MV-4-11 (cell line): Measurements from ENCODE around the gene AGAP1.
A peak's percentile ranks its signal among the peaks of the same experiment; 100 is the strongest.

Experiments used
- DNase-seq: peaks from one replicate; lab custom pipeline; 2025; lab: John Stamatoyannopoulos, UW

AGAP1 gene

DNA sequence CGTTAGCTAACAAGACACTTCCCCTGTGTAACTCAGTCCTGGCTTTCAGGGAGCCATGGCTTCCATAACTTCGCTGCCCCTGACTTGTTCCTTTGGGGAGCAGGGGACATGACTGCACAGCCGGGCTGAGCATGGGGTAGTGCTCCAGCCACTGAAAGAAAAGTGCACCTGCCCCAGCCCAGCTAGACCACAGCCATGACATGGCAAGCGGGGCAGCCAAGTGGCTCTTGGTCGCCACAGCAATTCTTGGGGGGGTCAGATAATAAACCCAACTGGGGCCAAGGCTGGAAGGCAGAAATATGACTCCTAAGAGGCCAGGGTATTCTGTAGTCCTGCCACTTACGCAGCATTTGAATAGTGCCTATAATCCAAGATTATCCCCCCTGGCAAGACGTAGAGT lies 385.3 kb downstream of the AGAP1 start:
- no peak for DNase-seq

DNA sequence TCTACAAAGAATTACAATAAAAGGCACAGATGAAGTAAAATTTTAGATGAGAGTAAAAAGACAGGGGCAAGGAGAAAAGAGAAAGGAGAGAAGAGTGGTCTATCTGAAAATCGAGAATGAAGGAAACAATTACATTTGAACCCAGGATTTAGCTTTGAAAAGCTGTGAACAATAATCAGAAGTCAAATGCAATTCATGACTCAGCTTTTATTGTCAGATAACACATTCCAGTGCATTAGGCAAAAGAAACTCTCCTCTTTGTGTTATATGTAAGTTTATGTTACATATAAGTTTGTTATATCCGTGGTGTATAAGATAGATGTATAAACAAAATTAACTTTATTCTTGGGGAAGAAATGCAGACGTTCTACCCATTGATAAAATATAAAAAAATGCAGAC lies 389.8 kb downstream of the AGAP1 start:
- DNase-seq: no peak

DNA sequence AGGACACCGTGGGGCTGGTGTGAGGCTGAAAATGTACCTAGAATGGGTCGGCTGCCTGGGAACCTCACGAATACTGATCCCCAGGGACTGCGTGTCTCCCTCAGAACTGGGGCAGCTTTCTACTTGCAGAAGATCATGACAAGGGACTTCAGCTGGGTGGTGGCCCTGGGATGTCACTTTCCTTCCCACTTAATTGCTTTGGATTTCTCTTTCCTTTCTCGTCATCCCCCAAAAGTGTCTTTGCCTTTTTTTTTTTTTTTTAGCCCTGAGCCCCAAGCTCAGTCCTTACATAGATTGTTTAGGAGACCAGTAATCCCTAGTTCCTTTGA lies 395.4 kb downstream of the AGAP1 start:
- DNase-seq: no peak

DNA sequence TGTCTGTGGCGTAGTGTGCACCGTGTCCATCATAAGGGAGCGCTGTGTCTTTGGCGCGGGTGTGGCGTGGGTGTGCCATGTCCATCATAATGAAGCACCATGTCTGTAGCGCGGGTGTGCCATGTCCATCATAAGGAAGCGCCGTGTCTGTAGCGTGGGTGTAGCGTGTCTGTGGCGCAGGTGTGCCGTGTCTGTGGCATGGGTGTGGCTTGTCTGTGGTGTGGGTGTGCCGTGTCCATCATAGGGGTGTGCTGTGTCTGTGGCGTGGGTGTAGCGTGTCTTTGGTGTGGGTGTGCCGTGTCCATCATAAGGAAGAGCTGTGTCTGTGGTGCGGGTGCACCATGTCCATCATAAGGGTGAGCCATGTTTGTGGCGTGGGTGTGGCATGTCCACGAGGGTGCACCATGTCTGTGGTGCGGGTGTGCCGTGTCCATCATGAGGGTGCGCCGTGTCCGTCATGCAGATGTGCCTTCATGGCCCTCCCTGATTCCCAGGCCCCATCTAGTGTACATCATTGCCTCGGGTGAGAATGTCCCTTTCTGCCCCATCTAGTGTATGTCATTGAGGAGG lies 399.4 kb downstream of the AGAP1 start:
- DNase-seq: no peak

DNA sequence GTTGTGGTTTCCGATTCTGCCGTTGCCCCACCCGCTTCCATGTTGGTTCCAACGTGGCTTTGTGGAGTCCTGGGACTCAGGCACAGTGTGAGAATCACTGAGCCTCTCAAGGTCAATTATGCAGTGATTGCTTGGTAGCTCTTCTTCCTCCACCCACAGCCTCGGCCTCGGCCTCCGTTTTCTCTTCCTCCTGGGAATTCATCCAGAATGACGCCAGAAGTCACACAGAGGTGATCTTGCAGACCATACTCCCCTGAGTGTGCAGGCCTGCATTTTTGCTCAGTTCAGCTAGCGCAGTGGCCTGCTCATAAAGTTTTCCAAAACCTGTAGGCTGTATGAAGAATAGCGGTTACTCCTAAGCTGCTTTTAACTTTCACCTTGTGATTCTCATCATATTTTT lies 401.0 kb downstream of the AGAP1 start:
- no peak for DNase-seq

DNA sequence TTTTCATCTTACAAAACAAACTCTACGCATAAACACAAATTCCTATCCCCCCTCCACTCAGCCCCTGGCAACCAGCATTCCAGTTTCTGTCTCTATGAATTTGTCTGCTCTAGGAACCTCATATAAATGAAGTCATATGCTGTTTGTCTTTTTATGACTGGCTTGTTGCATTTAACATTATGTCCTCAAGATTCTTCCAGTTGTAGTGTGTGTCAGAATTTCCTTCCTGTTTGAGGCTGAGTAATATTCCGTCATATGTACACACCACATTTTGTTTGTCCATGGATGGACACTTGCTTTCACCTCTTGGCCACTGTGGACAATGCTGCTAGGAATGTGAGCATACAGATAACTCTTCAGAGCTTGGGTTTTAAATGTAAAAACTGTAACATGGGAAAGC lies 402.2 kb downstream of the AGAP1 start:
- DNase-seq: no peak

DNA sequence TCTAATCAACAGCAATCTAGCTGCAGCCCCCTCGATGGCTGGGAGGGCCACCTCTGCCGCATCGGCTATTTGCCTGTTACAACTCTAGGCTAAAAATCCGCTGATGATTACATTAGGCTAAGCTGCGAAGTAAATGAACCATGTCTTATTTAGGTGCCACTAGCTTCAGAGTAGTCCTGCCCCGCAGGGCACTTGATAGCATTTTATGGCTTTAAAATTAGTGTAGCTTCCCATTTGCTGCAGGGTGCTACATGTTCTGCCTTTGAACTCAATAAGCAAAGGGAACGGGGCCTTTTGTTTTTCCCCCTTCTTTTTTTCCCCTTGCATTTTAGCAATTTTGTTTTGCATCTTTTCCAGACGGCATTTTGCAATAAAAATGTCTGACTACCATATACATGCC lies 404.1 kb downstream of the AGAP1 start:
- no peak for DNase-seq

DNA sequence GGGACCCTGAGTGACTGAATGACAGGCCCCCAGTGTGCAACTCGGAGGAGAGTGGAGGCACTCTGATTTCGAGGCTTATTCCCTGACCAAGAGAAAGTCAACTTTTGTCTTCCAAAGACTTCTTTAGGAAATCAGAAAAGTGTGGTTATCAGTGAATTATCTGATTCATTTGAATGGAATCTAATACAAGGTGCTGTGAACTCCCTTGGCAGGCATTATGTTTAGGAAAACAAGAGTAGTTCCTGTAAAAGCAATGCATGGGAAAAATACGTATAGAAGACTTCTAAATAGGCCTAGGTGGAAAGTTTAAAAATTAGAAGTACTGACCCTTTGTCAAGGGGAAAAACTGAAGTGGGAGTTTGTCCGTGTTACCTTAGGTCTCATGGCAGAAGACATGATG lies 404.9 kb downstream of the AGAP1 start:
- no peak for DNase-seq

DNA sequence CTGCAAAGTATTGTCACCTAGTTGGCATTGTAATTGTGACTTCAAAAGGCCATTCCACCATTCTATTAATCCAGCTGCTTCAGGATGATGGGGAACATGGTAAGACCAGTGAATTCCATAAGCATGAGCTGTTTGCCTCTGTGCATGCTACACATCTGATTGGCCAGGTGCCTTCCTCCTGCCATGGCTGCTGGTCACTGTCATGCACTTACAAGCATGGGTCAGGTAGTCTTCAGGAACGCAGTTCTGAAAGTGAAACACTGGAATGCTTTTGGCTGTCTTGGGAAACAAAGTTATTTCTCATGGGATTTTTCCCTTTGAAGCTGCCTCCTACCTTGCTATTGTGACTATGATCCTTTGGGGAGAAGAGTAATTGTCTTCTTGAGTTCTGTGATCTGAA lies 406.8 kb downstream of the AGAP1 start:
- DNase-seq: no peak

DNA sequence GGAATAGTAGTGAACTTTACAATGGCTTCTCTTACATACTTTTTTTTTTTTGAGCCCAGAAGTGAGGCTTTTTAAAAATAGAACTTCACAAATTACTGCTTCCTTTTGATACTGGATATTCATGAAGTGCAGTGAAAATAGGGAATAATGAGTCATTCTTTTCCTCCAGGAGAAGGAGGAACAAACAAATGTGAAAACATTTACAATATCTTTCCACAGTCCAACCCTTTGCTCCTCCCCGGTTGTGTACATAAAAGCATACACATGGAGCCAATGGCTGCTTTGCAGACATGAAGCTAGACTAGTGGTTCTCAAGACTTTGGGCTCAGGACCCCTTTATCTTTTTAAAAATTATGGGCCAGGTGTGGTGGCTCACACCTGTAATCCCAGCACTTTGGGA lies 407.4 kb downstream of the AGAP1 start:
- DNase-seq: no peak

DNA sequence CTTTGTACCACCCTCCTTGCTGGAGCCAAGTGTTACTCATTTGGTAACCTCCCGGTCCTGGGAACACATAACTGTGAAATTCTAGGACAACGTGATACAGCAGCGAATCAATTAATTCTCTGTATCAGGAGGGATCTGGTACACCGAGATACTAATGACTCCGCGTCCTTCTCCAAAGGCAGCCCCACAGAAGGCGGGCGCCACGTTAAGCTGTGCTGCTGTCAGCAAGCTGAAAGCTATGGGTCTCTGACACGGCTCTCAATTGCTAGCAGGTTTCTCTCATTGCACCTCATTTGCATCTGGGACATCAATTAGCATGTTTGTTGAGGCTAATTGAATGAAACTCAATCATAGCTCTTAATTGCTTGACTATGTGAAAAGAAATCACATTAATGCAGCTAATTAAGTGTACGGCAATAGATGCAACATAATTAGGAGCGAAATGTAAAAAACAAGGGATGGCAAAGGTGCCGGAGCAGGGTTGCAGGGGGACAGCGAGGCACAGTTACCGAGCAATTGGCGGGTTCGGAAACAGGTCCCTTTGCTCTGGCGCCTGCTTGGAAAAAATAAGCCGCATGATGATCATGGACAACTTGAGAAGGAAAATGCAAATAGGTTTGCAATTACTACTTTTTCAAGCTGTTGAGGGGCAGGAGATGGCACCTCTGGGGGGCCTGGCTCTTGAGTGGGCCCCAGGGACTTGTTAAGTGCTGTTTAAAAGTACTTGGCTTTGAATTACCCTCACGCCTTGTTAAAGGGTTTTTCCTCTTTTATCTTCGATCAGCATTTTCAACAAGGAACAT lies 410.1 kb downstream of the AGAP1 start:
- DNase-seq: no peak

DNA sequence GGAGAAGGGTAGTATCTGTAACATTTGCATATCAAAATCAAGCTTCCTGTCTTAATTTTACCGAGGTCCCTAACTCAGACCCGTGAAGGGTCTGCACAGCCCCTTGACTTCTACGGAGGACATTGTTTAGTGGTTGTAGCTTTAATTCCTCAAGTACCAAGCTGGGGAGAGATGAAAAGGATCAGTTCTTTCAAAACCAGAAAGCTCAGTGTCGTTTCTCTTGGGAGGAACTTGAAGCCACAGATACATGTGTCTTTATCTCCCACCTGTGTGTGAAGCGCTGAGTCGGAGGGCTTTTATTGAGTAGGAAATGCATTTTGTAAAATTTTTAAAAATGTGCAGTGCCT lies 410.7 kb downstream of the AGAP1 start:
- no peak for DNase-seq

DNA sequence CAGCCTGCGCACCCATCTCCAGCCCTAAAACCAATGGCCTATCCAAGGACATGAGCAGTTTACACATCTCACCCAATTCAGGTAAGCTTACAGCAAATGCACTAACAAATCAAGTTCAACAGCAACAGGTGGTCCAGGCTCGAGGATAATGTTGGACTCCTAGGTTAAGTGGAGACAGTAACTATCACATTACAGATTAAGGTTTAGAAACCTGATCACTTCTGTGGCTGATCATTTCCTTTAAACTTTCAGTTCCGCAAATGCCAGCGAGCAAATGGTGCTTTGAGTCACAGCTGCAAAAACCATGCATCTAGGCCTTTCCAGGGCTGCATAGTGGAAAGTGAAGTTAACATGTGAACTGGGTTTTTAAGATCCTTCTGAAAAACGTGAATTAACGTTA lies 415.0 kb downstream of the AGAP1 start:
- peak; percentile 84 for DNase-seq

DNA sequence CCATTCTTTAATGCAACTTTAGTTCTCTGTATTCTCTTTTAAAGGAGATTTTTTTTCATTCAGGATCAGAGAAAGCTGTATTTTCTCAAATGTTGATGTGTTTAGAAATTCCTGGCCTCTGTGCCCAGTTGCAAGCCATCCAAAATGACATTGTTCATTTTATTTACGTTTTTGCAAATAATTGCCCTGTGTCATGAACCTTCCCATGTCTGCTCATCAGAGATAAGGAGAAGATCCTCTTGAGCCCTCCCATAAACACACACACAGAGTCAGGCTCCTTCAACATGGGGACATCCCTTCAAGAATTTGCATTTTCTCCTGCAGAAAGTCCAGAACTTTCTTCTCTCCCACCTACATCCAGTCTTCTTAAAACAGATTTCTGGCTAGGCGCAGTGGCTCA lies 415.5 kb downstream of the AGAP1 start:
- no peak for DNase-seq

DNA sequence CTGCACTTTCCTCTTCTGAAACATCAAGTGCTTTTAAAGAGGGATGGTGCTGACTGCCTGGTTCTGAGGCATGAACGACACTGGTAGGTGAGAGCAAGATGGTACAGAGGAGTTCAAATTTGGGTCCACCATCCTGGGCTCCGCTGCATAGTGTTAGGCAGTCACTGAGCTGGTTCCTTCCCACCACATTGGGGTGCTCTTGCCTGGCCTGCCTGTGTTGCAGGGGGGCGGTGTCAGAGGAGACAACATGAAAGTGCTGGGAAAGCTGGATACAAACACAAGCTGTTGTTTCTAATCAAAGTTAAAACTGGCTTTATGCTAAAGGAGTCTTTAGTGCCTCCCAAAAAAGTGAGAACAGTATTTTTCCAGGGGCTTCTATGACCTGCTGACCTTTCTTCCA lies 416.2 kb downstream of the AGAP1 start:
- no peak for DNase-seq

DNA sequence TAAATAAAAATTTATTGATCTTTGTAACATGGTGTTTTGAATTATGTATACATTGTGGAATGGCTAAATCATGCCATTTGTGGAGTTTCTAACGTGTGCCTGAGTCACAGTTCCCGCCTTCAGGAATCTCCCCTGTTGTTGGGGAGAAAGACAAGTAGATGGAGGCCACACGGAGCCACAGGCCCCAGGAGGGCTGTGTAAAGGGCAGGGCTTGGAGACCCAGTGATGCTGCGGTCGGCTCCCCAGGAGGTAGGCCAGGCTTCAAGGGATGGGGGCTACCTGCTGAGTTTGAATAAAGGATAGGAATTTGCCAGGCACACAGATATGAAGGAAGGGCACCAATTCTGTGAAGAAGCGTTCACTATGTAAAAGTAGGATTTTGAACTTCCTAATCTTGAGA lies 417.3 kb downstream of the AGAP1 start:
- DNase-seq: no peak

DNA sequence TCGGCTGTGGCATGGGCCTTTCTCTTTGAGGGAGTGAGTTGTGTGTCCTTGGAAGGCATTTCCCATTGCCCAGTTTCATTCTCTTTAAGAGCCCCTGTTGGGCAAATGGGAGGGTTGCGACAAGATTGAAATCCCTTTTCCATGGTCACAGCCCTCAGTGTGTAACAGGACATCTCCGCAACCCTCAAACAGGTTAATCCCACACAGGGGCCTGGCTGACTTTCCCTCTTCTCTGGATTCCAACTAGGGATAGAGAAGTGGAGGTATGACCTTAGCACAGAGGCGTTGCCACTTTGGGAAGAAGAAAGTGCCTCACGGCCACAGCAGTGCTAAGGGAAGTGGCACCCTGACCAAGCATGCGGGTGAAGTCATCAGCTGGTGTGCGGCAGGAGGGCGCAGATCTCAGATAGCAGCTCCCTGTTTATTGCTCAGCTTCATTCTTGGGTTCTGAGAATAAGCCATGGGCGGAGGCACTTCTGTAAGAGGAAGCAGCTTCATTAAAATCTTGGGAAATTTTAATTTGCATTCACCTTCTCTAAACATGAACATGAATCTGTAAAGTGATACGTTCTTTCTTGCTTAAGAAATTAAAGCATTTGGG lies 417.9 kb downstream of the AGAP1 start:
- peak; percentile 21 for DNase-seq

DNA sequence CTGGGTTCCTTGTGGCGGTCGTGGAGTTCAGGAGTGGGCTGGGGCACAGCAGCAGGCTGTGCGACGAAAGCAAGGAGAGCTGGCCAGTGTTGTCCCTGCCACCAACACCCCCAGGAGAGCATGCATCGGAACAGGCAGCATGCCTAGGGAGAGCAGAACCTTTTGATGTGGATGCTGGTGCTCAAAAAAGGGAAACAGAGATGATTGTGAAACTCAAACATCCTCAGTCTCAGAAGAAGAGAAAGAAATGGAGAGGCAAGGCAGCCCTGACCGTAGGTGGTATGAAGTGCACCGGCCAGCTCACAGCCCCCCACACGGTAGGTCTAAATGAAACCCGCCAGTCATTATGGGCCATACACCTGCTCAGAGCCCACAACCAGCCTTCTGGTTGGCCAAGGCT lies 420.9 kb downstream of the AGAP1 start:
- no peak for DNase-seq

DNA sequence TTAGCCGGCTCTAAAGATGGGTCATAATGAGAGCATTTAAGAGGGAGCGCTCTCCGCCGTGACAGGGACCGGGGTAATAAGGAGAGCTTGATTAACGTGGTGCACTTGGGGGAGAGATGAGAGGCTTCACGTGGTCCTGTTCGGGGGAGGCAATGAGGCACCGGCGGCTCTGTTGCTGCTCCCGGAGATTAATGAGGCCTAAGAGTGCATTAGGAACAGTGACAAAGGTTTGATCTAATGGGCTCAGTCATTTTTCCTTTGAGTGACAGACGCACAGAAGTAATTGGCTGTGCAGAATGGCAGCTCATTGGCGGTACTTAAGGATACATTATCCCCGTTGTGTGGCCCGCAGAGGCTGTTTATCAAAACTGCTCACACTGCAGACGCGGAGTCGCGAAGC lies 423.7 kb downstream of the AGAP1 start:
- DNase-seq: no peak

DNA sequence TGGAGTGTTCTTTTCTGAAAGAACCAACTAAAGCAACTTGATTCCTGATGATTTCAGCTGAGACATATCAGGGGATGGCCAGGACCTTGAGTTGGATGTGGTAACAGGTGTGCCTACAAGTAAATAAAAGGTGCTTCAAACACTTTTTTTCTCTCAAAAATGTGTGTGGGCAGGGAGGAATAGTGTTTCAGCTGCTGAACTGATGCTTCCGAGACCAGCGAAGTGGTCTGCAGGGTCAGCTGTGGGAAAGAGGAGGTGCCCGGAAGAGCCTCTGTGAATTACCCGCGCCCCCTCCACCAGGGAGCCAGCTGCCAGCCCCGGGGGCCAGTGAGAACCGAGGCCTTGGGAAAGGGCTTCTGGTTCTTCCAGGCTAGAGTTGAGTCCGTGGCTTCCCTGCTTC lies 425.0 kb downstream of the AGAP1 start:
- DNase-seq: no peak

DNA sequence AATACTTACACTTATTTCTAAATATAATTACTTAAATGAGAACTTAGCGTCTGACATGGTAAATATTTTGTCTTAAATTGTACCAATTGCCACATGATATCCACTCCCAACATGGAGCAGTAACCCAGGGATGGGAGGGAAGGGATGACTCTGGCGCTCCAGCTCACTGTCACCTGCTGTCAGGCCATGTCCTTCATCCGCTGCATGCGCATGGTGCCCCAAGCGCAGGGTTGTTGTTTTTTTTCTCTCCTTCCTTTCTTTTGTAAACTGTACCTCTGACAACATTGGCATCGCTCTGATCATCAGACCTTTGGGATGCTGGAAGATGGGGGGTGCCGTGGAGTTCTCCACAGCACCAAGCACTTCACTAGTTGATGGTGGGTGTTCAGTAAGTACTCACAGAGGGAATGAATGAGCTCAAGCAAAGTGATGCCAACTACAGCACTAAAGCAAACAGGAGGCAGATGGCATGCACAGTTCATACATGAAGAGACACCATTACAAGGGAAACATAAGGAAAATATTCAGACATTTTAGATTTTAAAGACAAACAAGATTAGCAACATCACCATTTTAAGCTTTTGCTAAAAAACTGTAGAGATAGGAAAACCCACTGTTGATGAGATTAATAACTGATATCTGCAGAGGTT lies 426.5 kb downstream of the AGAP1 start:
- DNase-seq: no peak

DNA sequence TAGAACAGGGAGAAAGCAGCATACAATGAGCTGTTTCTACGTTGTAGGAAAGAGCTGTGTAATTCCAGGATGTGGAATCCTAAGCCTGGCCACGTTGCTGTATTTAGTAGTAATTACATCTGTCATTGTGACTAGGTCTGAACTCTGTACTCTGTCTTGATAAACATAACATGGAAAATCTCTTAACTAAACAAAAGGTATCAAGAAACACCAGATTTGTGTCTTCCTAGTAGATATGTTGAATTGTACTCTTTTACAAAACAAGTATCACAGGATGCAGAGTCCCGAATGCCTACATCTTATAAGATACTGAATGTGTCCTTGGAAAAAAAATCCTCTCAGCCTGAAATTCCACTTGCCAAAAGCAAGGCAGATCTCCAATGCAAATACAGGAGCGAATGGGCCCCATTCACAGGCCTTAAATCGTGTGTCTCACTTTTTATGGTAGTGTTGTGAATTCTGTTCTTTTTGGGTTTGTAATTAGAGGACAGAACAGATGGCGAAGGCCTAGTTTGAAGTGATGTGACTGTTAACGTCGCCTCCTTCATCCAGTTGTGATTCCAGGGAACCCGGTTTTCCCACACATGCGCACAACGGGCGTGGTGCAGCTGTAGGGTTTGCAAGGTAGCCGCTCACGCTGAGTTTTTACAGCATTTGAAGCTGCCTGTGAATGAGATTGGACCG lies 427.8 kb downstream of the AGAP1 start:
- no peak for DNase-seq

DNA sequence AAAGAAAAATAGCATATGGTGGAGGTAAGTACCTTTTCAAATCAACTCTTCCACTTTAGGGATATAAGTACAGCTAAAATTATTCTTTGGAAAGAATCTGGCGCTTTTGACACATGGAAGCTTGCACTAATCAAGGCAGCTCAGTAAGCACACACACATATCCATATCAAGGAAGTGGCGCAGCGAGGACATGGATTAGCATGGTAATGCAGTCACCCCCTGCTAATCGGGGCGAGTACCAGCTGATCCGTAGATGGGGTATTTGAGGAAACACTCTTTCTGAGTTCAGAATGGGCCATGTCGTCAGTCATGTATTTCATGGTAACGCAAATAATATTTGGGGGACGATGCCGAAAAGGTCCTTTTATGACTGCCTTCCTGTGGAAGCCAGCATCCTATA lies 429.0 kb downstream of the AGAP1 start:
- no peak for DNase-seq
